HK-2 (cell line): ENCODE data around the gene CRIP1.
A peak's percentile ranks its signal among the peaks of the same experiment; 100 is the strongest.

Source experiments
- DNase-seq: peaks from one replicate; pipeline ENCODE4 v3.0.0-alpha.2; 2018; ENCODE audit not compliant: unreplicated experiment

The CRIP1 gene

DNA sequence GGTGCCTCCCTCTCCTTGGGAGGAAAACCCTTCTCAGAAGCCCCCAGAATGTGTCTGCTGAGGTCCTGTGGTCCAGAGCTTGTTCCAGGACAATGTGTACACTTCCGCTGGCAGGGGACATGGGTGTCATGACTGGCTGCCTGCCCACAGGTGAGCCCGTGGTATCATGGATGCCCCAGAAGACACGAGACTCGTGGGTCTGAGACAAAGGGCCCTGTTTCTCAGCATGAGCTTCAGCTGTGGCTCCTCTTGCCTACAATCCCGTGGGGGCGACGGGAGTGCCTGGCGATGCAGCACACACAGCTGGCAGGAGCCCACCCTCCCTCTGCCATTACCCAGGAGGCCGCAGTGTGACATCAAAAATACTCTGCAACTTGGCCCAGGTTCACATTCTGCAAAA lies 46.7 kb downstream of the CRIP1 start:
- DNase-seq = no peak

DNA sequence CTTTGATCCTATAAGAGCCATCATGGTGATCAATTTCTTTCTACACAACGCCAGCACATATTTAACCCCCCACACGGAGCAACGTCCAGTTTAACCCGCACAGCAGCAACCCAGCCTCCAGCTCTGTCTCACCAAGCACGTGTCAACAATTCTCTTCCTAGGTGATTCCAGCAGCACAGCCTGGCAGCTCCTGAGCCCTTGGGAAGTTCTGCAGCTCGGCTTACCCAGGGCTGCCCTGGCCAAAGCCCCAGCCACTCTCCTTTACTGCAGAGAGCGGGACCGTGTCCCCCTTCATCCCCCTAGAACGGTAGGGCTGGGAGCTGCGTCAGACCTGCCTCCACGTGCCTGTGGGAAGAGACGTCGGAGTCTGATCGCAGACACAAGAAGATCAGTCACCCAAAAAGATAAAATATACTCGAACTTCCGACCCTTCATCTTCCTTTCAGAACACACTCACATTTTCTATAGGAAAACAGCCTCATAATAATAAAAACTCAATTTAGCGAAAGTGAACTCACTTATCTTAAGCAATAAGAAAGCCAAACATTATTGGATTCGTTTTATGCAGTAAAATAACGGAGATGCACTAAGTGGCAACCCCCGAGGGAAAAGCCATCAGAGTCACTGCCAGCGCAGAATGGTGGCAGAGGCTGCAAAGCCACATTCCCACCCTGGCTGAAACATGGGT lies 47.3 kb downstream of the CRIP1 start:
- DNase-seq = no peak

DNA sequence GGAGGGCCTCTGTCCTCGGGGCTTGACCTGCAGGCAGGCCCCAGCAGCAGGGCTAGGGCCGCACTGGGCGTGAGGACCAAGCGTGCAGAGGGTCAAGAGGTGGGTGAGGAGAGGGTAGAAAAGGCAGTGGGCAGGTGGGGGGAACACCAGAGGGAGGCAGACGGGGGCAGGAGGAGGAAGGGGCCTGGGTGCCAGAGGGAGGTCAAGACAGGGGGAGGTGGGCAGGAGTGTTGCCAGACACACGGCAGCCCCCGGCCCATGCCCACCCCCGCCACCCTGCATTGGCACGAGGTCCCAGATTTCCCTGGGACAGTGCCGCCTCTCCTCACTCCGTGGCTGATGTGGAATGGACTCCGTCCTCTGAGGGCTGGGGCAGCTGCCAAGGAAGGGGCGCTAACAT lies 47.9 kb downstream of the CRIP1 start:
- no peak for DNase-seq

- DNase-seq = no peak
Observed at GRCh38 chr14:105536051-105536450, 49.4 kb downstream of the CRIP1 start.

DNA sequence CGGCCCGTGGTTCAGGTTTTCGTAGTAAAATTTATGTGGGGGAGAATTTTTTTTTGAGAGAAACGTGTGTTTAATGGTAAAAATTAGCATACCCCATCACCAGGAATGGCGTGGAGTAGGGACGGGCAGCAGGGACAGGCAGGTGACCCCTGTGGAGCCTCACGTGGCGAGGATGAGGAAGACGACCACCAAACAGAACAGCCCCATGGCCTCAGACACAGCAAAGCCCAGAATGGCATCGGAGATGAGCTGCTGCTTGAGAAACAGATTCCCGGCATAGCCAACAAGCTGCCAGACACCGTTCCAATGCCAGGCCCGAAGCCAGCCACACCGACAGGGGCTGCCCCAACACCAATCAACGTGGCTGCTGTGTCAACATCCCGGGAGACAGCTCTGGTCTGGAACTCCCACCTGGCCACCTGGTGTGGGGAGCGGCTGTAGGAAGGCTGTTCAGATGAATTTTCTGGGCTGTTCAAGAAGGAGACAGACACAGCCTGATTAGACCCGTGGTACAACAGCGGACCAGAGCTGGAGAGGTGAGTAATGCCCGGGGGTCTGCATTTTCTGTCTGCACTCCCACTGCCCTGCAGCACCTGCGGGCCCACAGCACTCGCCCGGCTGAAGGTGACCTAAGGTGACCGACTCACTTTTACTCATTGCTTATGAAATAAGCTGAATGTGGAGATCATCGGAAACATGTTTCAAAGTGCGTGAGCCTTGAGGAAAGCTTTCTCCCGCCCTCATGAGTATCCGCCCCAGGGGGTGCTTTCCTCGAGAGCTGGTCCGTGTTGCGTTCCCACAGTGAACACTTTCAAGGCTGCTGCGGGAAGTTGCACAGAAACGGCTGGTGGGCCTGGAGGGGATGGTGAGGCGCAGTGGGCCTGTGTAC lies 50.2 kb downstream of the CRIP1 start:
- no peak for DNase-seq

- DNase-seq = peak; percentile 66
Observed at GRCh38 chr14:105537580-105538474, 51.1 kb downstream of the CRIP1 start.
